Gastrocnemius medialis (tissue), 4 donors: ENCODE measurements around the gene TNRC18.

Experiments
- CTCF ChIP-seq, 5 experiments: fragments of 450-650 bp in 3 of 5; fragments of 200-600 bp in 2 of 5; sonication (generic) in 2 of 5; IDR thresholded peaks in 4 of 5; conservative IDR thresholded peaks in 1 of 5; 1 replicate in 4 of 5; 2 replicates in 1 of 5; pipeline ENCODE4 v1.5.1; 2016 to 2019; ENCODE audit warnings: antibody characterized with exemption in 5 of 5, mild to moderate bottlenecking in 3 of 5, moderate library complexity in 3 of 5
- POLR2A ChIP-seq, 2 donors: fragments of 450-650 bp; IDR thresholded peaks; one replicate each; pipeline ENCODE4 v1.6.1; 2017; ENCODE audit warnings: antibody characterized with exemption in 2 of 2, mild to moderate bottlenecking in 2 of 2, moderate library complexity in 2 of 2

GRCh38 chr7:5436003-5436678, 12.5 kb upstream of the TNRC18 start:
- no peak for TF ChIP-seq CTCF (IDR thresholded peaks at IDR 0.05 in 4 of 5, conservative IDR thresholded peaks at IDR 0.05 in 1 of 5)
- TF ChIP-seq POLR2A (IDR thresholded peaks at IDR 0.05): no peak
